Activated CD8-positive, alpha-beta memory T cell treated with anti-CD3 and anti-CD28 coated beads for 24 hours (primary cell): ENCODE results near the gene LPCAT1.

ENCODE experiments used
- DNase-seq: peaks from one replicate; pipeline ENCODE4 v3.0.0-alpha.2; 2020

LPCAT1 gene

DNA sequence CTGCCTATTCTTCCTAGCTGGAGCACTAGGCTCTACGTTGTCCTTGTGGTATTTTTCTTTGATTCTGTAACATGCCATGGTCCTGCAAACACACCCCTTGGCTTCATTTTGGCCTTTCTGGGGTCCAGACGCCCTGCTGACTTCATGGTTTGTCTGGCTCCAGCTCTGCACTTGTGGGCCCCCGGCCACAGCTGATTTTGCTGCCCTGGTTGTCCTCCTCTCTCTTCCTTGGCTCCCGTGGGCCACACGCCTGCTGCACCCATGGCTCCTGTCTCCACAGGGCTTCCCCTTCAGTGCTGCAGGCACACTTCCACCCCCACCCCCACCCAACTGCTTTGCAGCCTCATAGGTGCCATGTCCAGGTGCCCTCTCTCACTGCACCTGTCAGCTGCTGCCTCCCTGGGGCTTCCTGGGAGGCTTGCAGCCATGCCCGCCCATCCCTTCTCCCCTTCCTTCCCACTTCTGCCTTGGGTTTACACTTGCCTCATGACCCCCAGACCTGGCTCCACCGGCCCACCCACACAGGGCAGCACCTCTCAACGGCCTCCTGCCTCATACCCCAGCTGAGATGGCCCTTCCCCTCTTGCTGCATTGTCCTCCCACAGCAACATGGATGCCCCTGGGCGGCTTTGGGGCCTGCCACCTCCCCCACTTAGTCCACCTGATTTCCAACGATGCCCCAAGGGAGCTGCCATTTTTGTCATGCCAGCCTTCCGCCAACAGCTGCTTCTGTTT is 104.1 kb downstream of the LPCAT1 start:
- no peak for DNase-seq

DNA sequence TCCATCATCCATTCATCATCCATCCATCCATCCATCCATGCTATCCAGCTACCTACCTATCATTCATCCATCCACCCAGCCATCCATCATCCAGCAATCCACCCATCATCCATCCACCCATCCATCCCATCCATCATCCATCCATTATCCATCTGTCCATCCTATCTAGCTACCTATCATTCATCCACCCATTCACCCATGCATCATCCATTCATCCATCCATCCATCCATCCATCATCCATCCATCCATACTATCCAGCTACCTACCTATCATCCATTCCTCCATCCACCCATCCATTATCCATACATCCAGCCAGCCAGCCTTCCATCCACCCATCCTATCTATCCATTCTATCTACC is 104.9 kb downstream of the LPCAT1 start:
- no peak for DNase-seq

- DNase-seq = no peak
These were observed 105.4 kb downstream of the LPCAT1 start for GRCh38 chr5:1418238-1418920.

DNA sequence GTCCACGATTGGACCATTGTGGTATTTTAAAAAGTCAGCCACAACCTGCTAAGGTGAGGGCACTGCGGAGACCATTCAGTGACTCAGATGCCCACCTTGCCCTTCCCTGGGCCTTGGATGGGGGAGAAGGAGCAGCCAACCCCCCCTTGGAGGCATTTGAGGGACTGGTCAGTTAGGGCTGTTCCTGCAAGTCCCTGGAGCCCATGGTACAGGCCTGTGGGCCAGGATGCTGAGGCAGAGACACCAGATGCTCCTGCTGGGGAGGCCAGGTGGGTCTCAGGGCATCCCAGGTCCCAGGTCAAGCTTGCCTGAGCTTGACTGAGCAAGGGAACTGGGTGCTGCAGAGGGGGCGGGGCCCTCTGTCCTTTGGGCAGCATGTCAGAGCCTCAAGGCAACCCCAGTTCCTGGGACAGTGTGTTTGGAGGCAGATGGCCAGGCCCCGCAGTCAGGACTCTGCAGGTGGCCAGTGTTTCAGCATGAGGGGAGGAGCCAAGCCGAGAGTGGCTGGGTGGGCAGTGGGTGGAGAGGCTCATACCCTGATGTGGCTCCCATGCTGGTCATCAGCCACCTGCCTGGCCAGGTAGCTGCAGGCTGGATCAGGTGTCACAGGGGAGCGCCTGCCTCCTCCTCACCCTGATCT is 106.1 kb downstream of the LPCAT1 start:
- no peak for DNase-seq

DNA sequence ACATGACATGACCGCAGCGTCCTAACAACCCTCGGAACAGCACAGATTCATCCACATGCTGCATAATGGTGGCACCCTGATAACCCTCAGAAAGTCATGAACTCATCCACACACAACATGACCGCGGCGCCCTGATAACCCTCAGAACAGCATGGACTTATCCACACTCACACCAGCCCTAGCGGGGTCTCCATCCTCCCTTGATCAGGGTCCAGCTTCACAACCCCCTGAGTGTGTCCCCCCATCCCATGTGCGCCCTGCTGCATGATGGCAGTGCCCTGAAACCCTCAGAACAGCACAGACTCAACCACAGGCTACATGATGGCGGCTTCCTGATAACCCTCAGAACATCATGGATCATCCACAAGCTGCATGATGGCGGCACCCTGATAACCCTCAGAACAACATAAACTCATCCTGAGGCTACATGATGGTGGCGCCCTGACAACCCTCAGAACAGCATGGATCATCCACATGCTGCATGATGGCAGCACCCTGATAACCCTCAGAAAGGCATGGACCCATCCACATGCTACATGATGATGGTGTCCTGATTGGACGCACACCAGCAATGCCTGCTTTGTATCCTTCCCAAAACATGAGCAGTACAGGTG is 106.8 kb downstream of the LPCAT1 start:
- no peak for DNase-seq

GRCh38 chr5:1415626-1416360 is 108.0 kb downstream of the LPCAT1 start:
- DNase-seq = no peak

DNA sequence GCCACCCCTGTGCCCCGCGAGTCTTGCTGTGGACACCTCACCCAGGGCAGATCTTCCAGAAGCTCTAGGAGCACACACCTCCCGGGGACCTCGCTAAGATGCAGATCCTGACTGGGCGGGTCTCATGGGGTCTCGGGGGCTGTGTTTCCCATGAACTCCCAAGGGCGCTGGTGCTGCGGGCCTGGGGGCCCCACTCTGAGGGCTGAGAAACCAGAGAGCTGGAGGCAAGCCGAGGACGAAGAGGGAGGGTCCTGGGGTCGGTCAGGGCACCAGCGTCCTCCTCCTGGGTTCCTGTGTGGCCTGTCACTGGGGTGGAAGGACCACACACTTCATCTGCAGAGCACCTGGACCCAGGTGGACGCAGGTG is 108.7 kb downstream of the LPCAT1 start:
- DNase-seq = no peak

DNA sequence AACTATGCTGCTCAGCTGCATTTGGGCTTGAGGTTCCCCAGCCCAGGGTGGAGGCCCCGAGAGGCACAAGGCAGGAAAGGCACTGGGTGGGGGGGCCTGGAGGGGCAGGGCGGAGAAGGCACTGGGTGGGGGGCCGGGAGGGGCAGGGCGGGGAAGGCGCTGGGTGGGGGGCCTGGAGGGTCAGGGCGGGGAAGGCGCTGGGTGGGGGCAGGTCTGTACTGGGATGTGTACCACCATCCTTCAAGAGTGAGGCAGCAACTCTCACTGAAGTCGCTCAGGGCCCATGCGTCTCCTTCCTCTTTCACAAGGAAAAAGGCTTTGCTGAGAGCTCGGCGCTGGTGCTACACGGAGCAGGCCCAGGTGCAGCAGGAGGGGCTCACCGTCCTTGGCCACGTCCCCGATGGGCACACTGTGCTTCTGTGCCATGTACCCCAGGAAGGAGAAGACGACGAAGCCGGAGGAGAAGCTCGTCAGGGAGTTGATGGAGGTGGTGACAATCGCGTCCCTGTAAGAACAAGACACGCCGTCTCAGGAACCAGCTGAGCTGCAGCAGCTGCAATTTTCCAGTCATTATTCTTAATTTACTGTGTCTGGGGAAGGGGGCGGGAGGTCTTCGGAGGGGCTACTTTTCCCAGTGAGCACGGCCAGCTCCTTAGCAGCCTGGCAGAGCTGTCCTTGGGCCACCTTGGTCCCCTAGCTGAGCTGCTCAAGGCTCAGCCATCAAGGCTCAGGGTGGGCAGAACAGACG is 109.3 kb downstream of the LPCAT1 start:
- DNase-seq = no peak

GRCh38 chr5:1413611-1414241 is 110.0 kb downstream of the LPCAT1 start:
- no peak for DNase-seq

- DNase-seq = no peak
These were observed 110.5 kb downstream of the LPCAT1 start for GRCh38 chr5:1413211-1413610.

DNA sequence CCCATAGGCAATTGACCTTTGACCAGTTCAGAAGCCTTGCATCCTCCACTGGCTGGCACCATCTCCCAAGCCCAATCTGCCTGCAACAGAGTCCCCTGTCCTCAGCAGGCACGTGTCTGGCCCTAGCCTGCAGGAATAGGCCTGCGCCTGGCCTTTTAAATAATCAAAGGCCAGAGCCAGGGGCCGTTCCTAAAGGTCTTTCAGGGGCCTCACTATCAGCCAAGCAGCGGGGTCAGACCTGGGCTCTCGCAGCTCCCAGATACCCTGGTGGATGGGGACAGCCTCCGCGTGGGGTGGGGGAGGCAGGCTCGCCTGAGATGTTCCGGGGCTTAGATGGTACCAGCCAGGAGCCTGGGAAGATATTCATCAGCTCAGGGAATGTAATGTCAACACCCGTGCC is 111.1 kb downstream of the LPCAT1 start:
- DNase-seq = no peak

DNA sequence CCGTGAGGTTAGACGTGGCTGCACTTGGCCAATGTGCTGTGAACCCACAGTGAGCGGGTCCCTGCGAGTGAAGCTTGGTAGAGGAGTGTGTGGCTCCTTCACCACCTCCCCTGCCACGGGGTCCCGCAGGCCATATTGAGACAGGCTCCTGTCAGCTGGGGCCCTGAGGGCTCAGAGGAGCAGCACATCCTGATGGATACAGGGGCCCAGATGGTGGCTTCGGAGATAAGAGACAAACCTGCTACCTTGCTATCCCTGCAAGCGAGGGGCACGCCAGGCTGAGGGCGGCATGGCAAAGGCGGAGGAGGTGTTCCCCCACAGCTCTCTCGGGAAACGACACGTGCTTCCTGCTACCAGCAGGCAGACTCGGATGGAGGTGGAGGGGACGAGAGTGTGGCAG is 111.6 kb downstream of the LPCAT1 start:
- DNase-seq = no peak
